Measurements from ENCODE around the gene RAPGEF6.
"Not testable (repeated sequence)": the region's sequence is repeated elsewhere in the genome, so short reads cannot be mapped to it uniquely, and the experiment has no call there.

RAPGEF6 gene

GRCh38 chr5:131487371-131487770, 147.7 kb downstream of the RAPGEF6 start:
- DNase-seq = not testable (repeated sequence)

- DNase-seq = no peak
These were observed 152.4 kb downstream of the RAPGEF6 start for GRCh38 chr5:131482617-131483016.

- DNase-seq = no peak
These were observed 153.5 kb downstream of the RAPGEF6 start for GRCh38 chr5:131481569-131481968.

GRCh38 chr5:131475541-131475941, 159.5 kb downstream of the RAPGEF6 start:
- no peak for DNase-seq

GRCh38 chr5:131473731-131474130, 161.3 kb downstream of the RAPGEF6 start:
- no peak for DNase-seq

- no peak for DNase-seq
These were observed 168.8 kb downstream of the RAPGEF6 start for GRCh38 chr5:131466171-131466766.

- DNase-seq = no peak
These were observed 171.4 kb downstream of the RAPGEF6 start for GRCh38 chr5:131463656-131464055.

- no peak for DNase-seq
These were observed 172.6 kb downstream of the RAPGEF6 start for GRCh38 chr5:131462454-131462853.

GRCh38 chr5:131461742-131462141, 173.3 kb downstream of the RAPGEF6 start:
- no peak for DNase-seq

GRCh38 chr5:131460867-131461572, 174.0 kb downstream of the RAPGEF6 start:
- DNase-seq = no peak

- no peak for DNase-seq
These were observed 174.9 kb downstream of the RAPGEF6 start for GRCh38 chr5:131460133-131460532.

- DNase-seq = no peak
These were observed 175.8 kb downstream of the RAPGEF6 start for GRCh38 chr5:131459216-131459615.

- no peak for DNase-seq
These were observed 177.8 kb downstream of the RAPGEF6 start for GRCh38 chr5:131457193-131457592.

- no peak for DNase-seq
These were observed 184.1 kb downstream of the RAPGEF6 start for GRCh38 chr5:131450941-131451340.

GRCh38 chr5:131441184-131441583, 193.8 kb downstream of the RAPGEF6 start:
- DNase-seq = no peak

- DNase-seq = no peak
These were observed 198.9 kb downstream of the RAPGEF6 start for GRCh38 chr5:131436081-131436480.

- no peak for DNase-seq
These were observed 201.9 kb downstream of the RAPGEF6 start for GRCh38 chr5:131433109-131433508.

- no peak for DNase-seq
These were observed 203.2 kb downstream of the RAPGEF6 start for GRCh38 chr5:131431794-131432193.

GRCh38 chr5:131430794-131431193, 204.2 kb downstream of the RAPGEF6 start:
- no peak for DNase-seq

GRCh38 chr5:131426011-131426410, 209.0 kb downstream of the RAPGEF6 start:
- DNase-seq = no peak

GRCh38 chr5:131423056-131423455, 212.0 kb downstream of the RAPGEF6 start:
- no peak for DNase-seq

- no peak for DNase-seq
These were observed 215.2 kb downstream of the RAPGEF6 start for GRCh38 chr5:131419877-131420276.

GRCh38 chr5:131418846-131419245, 216.2 kb downstream of the RAPGEF6 start:
- DNase-seq = no peak

- peak; percentile 27 for DNase-seq
These were observed 217.7 kb downstream of the RAPGEF6 start for GRCh38 chr5:131417240-131417869.
